Smooth muscle cell (in vitro differentiated cells): ENCODE results near the gene WDFY1. TPM values are rescaled to one million over a fixed set of nuclear protein-coding genes. Genes with fewer than 3 reads are reported as not detected.

Experiments used
- DNase-seq: peaks from one replicate; lab custom pipeline; 2025; ENCODE audit not compliant: unreplicated experiment; lab: John Stamatoyannopoulos, UW
- H2AFZ ChIP-seq: fragments of 200-600 bp; sonication (generic); 2 replicates; pipeline ENCODE4 v1.6.0; 2016; ENCODE audit warnings: antibody characterized with exemption, low read depth, mild to moderate bottlenecking
- H3F3A ChIP-seq: fragments of 200-600 bp; sonication (generic); 2 replicates; pipeline ENCODE4 v1.6.0; 2017; ENCODE audit warnings: antibody characterized with exemption, low read depth
- H3K27ac ChIP-seq: fragments of 200-600 bp; sonication (generic); 2 replicates; pipeline ENCODE4 v1.5.1; 2016; ENCODE audit warnings: low read depth, mild to moderate bottlenecking
- H3K27me3 ChIP-seq: fragments of 200-600 bp; sonication (generic); 2 replicates; pipeline ENCODE4 v1.6.1; 2016; ENCODE audit warnings: low read depth, mild to moderate bottlenecking
- H3K36me3 ChIP-seq: fragments of 200-600 bp; sonication (generic); 2 replicates; pipeline ENCODE4 v1.5.1; 2016; ENCODE audit warnings: low read depth
- H3K4me1 ChIP-seq: fragments of 200-600 bp; sonication (generic); 2 replicates; pipeline ENCODE4 v1.5.1; 2016; ENCODE audit warnings: low read depth
- H3K4me2 ChIP-seq: fragments of 200-600 bp; sonication (generic); 2 replicates; pipeline ENCODE4 v1.6.0; 2016; ENCODE audit warnings: mild to moderate bottlenecking
- H3K4me3 ChIP-seq: fragments of 200-600 bp; sonication (generic); 2 replicates; pipeline ENCODE4 v1.5.1; 2016; ENCODE audit warnings: mild to moderate bottlenecking
- H3K79me2 ChIP-seq: fragments of 200-600 bp; sonication (generic); 2 replicates; pipeline ENCODE4 v1.6.0; 2016; ENCODE audit warnings: low read depth, mild to moderate bottlenecking
- H3K9ac ChIP-seq: fragments of 200-600 bp; sonication (generic); 2 replicates; pipeline ENCODE4 v1.6.0; 2016; ENCODE audit warnings: low read depth
- H3K9me3 ChIP-seq: fragments of 200-600 bp; sonication (generic); replicated peaks from 2 replicates; pipeline ENCODE4 v1.5.1; 2016; ENCODE audit warnings: low read depth
- H4K20me1 ChIP-seq: fragments of 200-600 bp; sonication (generic); 2 replicates; pipeline ENCODE4 v1.6.0; 2016; ENCODE audit warnings: low read depth
- WGBS: methylation state at CpG from one replicate; pipeline ENCODE4 v1.1.7; 2016; ENCODE audit warnings: low lambda C conversion rate; 5-methylcytosine and 5-hydroxymethylcytosine counted together
- polyA plus RNA-seq: library from polyadenylated mRNA; unstranded; fragments of >200 nt; fragmentation: Nextera tagmentation; extraction: Ambion mirVana; gene quantifications from 2 replicates; pipeline ENCODE4 v1.2.1, GENCODE V29; 2016
- total RNA-seq: library from RNA; depleted of rRNA; stranded (reverse); fragments of >200 nt; gene quantifications from 2 replicates; pipeline ENCODE4 v1.2.3, GENCODE V29; 2014
- TF ChIP-seq, protein P1 (sequence below): fragments of 200-600 bp; sonication (generic); IDR thresholded peaks from 2 replicates; pipeline ENCODE4 v1.5.1; 2017; ENCODE audit warnings: borderline replicate concordance, mild to moderate bottlenecking, antibody characterized with exemption; ENCODE audit not compliant: insufficient read depth, poor library complexity, severe bottlenecking

The WDFY1 gene
- total and polyA plus RNA-seq, 2 experiments from 2014 or later, result 31.6 to 58.6 TPM

DNA sequence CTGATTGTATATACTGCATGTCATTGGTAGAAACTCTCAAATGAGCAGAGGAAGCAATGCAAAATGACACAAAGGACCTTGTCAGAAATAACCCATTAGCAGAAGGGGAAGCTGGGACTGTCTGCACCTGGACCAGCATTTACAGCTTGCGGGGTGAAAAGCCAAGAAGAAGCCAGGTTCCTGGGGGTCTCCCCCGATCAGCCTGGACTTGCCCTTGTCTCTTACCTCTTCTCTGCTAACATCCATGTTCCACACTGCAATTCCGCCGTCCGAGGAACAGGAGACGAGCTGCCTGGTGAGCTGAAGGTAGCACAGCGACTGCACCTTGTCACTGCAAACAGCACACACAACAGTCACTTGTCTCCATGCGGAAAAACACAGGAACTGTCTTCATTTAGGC lies 51.1 kb downstream of the WDFY1 start:
- Histone ChIP-seq H2AFZ (no peak overlapping the region), H3K36me3 (peaks cover 5% of the 10 kb centered on the region), H3K9ac (no peak overlapping the region), H3F3A (no peaks in the 10 kb centered on the region), H3K4me1 (no peaks in the 10 kb centered on the region), H3K9me3 (no peaks in the 10 kb centered on the region), H3K79me2 (no peaks in the 10 kb centered on the region), H4K20me1 (no peaks in the 10 kb centered on the region), H3K4me2 (no peak overlapping the region), H3K27me3 (no peaks in the 10 kb centered on the region), H3K27ac (no peak overlapping the region), H3K4me3 (no peak overlapping the region)
- WGBS, result 97% methylated on average over 8 of the region's 8 CpGs
- no peak for DNase-seq
- TF ChIP-seq, protein P1, sequence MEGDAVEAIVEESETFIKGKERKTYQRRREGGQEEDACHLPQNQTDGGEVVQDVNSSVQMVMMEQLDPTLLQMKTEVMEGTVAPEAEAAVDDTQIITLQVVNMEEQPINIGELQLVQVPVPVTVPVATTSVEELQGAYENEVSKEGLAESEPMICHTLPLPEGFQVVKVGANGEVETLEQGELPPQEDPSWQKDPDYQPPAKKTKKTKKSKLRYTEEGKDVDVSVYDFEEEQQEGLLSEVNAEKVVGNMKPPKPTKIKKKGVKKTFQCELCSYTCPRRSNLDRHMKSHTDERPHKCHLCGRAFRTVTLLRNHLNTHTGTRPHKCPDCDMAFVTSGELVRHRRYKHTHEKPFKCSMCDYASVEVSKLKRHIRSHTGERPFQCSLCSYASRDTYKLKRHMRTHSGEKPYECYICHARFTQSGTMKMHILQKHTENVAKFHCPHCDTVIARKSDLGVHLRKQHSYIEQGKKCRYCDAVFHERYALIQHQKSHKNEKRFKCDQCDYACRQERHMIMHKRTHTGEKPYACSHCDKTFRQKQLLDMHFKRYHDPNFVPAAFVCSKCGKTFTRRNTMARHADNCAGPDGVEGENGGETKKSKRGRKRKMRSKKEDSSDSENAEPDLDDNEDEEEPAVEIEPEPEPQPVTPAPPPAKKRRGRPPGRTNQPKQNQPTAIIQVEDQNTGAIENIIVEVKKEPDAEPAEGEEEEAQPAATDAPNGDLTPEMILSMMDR, result no peak

DNA sequence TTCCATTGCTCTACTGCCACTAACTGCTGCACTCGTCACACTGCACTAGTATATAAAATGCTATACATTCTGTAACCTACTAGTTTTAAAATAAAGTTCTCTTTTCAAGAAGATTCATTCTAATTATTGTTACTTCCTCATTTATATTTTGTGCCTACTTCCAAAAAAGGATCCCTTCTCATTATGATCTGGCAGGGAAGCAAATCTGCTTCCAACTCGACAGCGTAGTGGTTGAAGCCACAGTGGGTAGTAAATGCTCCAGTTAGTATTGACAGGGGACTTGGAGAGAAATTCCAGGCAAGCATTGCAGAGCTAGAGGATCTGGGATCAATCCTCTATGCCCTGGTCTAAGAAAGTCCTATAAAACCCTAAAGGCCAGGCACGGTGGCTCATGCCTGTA lies 54.4 kb downstream of the WDFY1 start:
- no peaks in the 10 kb centered on the region for H4K20me1 ChIP-seq
- no peak overlapping the region for H2AFZ ChIP-seq
- H3K4me2 ChIP-seq, result no peak overlapping the region
- H3K27me3 ChIP-seq, result no peaks in the 10 kb centered on the region
- 69% methylated on average over 4 of the region's 4 CpGs for WGBS
- no peak for DNase-seq
- H3K9me3 ChIP-seq, result no peaks in the 10 kb centered on the region
- H3K4me3 ChIP-seq, result no peak overlapping the region
- H3F3A ChIP-seq, result no peaks in the 10 kb centered on the region
- H3K79me2 ChIP-seq, result no peaks in the 10 kb centered on the region
- H3K9ac ChIP-seq, result no peak overlapping the region
- TF ChIP-seq, protein P1, result no peak
- no peaks in the 10 kb centered on the region for H3K4me1 ChIP-seq
- H3K27ac ChIP-seq, result no peak overlapping the region
- H3K36me3 ChIP-seq, result peaks cover 5% of the 10 kb centered on the region

DNA sequence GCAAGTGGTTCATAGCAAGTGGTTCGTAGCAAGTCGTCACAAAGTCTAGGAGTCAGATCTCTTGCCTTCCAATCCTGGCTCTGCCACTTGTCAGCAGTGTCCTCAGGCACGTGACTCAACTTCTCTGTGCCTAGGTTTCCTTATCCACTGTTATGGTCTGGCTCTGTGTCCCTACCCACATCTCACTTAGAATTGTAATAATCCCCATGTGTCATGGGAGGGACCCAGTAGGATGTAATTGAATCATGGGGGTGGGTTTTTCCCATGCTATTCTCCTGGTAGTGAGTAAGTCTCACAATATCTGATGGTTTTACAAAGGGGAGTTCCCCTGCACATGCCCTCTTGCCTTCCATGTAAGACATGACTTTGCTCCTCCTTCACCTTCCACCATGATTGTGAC lies 55.9 kb downstream of the WDFY1 start:
- H3K4me1 ChIP-seq, result no peaks in the 10 kb centered on the region
- no peak overlapping the region for H3K4me2 ChIP-seq
- H3K4me3 ChIP-seq, result no peak overlapping the region
- no peak for DNase-seq
- no peak overlapping the region for H3K9ac ChIP-seq
- TF ChIP-seq, protein P1, result no peak
- peaks cover 5% of the 10 kb centered on the region for H3K36me3 ChIP-seq
- H3K9me3 ChIP-seq, result no peaks in the 10 kb centered on the region
- H2AFZ ChIP-seq, result no peak overlapping the region
- no peaks in the 10 kb centered on the region for H3K27me3 ChIP-seq
- 95% methylated on average over 3 of the region's 3 CpGs for WGBS
- H3K79me2 ChIP-seq, result no peaks in the 10 kb centered on the region
- H3K27ac ChIP-seq, result no peak overlapping the region
- H3F3A ChIP-seq, result no peaks in the 10 kb centered on the region
- H4K20me1 ChIP-seq, result no peaks in the 10 kb centered on the region

DNA sequence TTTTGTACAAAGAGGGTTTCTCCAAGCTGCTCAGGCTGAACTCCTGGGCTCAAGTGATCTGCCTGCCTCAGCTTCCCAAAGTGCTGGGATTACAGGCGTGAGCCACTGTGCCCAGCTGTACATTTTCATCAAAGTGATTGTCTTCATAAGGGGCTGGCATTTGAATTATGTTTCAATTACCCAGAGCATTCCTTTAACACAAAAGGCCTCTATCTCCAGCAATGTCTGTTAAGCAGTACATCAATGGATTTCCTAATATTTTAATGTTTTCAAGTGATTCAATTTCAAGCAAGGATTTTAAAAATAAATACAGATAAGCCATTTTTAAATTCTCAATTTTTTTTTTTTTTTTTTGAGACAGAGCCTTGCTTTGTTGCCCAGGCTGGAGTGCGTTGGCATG lies 56.9 kb downstream of the WDFY1 start:
- Histone ChIP-seq H4K20me1 (no peaks in the 10 kb centered on the region), H3K9me3 (no peaks in the 10 kb centered on the region), H3K27me3 (no peaks in the 10 kb centered on the region), H2AFZ (no peak overlapping the region), H3F3A (no peaks in the 10 kb centered on the region), H3K27ac (peak overlapping the region; percentile 66), H3K36me3 (peaks cover 5% of the 10 kb centered on the region), H3K9ac (no peak overlapping the region), H3K4me3 (no peak overlapping the region), H3K4me2 (peak overlapping the region; percentile 60), H3K79me2 (no peaks in the 10 kb centered on the region), H3K4me1 (no peaks in the 10 kb centered on the region)
- TF ChIP-seq, protein P1, result no peak
- DNase-seq, result no peak
- 92% methylated on average over 2 of the region's 2 CpGs for WGBS
